Measurements from ENCODE around the gene SLC44A3.

DNA sequence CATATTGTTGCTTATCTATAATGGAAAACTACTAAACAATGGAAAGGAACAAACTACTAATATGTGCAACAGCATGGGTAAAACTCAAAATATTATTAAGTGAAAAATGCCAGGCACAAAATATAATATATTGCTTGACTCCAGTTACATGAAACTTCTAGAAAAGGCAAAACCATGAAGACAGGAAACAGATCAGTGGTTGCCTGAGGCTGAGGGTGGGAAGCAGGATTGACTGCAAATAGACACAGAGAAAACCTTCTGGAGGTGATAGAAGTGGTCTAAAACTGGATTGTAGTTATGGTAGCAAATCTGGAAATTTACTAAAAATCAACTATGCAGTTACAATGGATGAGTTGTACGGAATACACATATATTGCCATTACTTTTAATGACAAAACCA is 29.5 kb upstream of the SLC44A3 start:
- TF ChIP-seq, protein P1, sequence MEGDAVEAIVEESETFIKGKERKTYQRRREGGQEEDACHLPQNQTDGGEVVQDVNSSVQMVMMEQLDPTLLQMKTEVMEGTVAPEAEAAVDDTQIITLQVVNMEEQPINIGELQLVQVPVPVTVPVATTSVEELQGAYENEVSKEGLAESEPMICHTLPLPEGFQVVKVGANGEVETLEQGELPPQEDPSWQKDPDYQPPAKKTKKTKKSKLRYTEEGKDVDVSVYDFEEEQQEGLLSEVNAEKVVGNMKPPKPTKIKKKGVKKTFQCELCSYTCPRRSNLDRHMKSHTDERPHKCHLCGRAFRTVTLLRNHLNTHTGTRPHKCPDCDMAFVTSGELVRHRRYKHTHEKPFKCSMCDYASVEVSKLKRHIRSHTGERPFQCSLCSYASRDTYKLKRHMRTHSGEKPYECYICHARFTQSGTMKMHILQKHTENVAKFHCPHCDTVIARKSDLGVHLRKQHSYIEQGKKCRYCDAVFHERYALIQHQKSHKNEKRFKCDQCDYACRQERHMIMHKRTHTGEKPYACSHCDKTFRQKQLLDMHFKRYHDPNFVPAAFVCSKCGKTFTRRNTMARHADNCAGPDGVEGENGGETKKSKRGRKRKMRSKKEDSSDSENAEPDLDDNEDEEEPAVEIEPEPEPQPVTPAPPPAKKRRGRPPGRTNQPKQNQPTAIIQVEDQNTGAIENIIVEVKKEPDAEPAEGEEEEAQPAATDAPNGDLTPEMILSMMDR (IDR thresholded peaks at IDR 0.05), result no peak
- TF ChIP-seq EP300 (IDR thresholded peaks at IDR 0.05), result no peak
- no peak for TF ChIP-seq MAX (IDR thresholded peaks at IDR 0.05)
- no peak for TF ChIP-seq NPAS2 (CRISPR knock-in tag; IDR thresholded peaks at IDR 0.05; ENCODE audit: borderline replicate concordance)
- TF ChIP-seq EHMT2 (IDR thresholded peaks at IDR 0.05; ENCODE audit: low read depth), result no peak
- no peak for TF ChIP-seq MAZ (IDR thresholded peaks at IDR 0.05; ENCODE audit: borderline replicate concordance, low read depth, low read length)
- TF ChIP-seq CHD4 (IDR thresholded peaks at IDR 0.05; ENCODE audit: borderline replicate concordance), result no peak
- TF ChIP-seq POLR2A (IDR thresholded peaks at IDR 0.05; ENCODE audit: low read length), result no peak
